GM15510 (cell line): Measurements from ENCODE around the gene NWD2.

Experiments used
- POLR2A ChIP-seq: IDR thresholded peaks from 3 replicates; pipeline ENCODE4 v1.6.1; 2011; ENCODE audit warnings: borderline replicate concordance; ENCODE audit not compliant: insufficient read length; ENCODE audit errors: extremely low read depth

NWD2 gene, protein sequence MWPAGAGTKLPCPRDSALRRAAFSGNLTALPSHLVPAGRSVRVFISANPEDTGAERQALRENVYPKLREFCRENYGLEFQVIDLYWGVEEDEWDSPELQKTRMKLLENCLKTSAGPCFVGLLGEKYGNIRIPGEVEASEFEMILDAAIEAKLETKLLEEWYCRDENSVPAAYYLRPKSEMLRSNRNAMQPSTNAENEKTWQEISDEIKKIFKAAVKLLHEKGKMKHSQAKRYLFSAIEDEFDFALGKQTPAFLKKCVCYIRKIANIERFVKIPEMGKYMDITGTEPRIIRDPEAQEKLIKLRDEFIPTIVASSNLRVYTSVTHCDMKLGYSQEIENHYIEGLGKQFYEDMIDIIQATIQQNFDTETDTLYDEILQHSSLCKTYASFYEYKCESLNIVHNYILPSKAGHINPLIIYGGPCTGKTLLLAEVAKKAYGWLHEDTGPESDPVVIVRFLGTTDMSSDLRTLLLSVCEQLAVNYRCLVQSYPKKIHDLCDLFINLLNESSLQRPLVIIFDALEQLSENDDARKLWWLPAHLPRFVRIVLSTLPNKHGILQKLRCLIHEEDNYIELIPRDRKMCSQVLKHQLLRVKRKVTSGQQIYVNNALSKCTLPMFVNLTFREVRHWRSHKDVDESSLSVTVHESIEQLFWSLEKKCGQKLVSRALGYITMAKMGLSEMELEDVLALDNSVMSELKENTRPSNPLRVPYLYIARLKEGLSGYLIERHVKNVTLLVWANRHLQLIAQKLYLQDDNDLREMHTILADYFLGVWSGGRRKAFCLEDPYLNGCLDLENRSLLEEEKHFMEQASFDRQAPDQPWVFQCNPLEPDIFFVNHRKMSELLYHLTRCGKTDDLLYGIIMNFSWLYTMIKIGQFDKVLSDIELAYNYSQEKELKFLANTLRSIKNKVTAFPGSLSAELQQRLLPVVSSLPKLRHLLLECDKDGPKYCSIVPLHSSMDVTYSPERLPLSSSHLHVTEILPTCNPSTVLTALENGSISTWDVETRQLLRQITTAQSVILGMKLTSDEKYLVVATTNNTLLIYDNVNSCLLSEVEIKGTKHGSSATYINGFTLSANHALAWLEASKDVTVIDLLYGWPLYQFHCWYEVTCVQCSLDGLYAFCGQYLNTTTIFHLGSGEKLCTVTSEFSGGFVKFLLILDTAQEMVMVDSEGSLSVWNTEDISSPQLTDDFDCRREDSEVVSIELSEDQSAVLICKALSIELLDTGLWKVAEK (N-terminal part only)

DNA sequence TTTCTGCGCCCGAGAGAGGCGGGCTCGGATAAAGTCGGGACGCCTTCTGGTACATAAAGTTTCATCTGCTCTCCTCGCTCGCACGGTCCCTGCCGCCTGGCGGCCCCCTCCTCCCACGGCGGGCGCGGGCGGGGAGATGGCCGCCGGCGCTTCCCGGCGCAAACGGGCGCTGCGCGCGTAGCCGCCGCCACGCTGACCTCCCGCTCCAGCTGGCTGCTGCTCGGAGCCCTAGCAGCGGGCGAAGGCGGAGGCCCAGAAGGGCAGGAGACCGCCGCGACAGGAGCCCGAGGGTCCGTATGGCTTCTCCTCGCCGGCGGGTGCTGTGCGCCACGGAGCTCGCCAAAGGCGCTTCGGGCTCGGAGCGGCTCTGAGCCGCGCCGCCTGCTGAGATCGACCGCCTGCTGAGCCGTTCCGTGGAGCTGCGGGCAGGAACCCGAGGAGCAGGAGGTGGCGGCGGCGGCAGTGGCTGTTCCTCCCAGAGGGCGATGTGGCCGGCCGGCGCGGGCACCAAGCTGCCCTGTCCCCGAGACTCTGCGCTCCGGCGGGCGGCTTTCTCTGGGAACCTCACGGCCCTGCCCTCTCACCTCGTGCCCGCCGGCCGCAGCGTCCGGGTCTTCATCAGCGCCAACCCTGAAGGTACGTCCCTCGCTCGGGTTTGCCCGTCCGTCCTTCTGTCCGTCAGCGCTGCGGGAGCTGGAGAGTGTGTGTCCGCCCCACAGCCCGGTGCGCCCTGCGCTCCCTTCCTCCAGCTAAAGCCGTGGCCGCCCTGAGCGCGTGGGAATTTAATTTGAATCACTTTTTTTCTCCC is at the start of gene NWD2:
NWD2 (plus strand) TSS at position 161 of the 808 bp plus-strand sequence; CDS start at position 486, 325 bp downstream.
- TF ChIP-seq POLR2A: no peak

DNA sequence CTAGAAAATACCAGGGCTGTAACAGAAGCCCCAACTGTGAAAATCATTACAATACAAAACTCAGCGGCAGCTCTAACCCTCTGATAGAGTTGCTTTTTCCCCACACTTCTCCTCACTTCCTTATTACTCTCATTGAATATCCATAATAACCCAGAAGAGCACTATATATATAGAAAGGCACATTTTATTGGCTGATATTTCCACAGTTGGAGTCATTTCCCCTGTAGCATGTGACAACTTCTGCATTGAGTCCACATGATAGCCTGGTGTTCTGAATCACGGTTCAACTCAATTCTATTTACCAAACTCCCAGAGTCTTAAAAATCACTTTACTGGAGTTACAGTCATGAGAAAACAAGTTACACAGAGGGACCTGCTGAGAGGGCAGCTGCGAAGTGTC is 46.6 kb upstream of the NWD2 start:
- TF ChIP-seq POLR2A: no peak

DNA sequence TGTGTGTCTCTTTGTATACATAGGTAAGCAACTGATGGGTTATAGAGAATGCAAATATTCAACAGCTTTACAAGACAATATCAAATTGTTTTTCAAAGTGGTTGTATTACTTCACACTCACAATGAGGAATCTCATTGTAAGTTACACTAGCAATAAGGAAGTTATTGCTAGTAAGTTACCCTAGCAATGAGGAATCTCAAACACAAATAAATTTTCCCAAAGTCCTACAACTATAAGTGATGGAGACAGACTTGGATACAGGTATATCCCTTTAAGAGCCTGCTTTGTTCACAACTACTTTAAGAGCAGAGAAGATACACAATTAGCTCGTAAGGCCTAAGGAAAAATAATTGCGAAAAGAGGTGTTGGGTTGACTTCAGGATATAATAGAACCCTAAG is 28.3 kb upstream of the NWD2 start:
- no peak for TF ChIP-seq POLR2A

DNA sequence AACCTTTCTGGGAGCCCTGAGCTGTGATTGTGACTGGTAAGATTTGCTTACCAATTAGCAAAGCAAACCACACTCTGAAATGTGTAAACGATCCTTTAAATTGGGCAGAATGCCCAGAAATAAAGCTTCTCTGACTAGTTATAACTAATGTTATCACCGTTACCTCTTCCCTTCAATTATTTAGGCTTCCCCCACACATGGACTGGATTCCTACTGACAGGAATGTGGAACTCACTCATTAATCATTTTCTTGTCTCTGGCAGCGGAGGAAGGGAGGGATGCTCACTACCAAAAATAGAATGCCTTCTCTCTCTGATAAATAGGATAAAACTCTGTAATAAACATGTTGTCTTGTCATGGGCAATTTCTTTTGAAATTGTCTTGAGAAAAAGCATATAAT is 25.3 kb upstream of the NWD2 start:
- no peak for TF ChIP-seq POLR2A

DNA sequence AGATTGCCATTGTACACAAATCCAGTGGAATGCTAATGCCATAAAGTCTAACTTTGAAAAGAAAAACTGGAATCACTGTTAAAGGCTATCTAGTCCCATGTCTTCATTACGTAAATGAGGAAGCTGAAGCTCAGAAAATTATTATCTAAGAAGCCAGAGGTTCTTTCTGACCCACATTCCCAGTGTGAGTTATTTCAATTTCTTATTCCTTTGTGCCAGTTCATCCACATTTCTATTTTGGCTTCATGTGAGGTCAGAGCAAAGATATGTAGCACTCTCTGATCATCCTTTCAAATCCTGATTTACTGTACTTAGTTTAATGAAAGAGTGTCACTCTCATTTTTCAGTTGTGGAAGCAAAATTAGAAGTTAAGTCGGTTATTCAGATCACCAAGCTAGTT is 24.6 kb upstream of the NWD2 start:
- no peak for TF ChIP-seq POLR2A

DNA sequence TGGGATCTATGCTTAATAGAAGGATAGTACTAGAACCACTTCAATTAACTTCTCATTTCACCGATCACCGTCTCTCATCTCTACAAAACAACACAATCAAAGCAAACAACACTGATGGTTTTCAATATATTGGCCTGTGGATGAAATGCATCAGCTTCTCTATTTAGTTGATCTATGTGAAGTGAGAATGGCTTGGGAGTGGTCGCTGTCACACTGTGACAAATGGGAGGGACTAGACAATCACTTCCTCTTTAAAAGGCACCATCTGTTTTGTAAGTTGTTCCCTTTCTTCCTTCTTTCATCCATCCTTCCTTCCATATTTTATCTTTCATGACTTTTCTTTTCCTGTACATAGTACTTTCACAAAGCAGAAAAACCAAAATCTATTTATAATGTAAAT is 23.9 kb upstream of the NWD2 start:
- TF ChIP-seq POLR2A: no peak

DNA sequence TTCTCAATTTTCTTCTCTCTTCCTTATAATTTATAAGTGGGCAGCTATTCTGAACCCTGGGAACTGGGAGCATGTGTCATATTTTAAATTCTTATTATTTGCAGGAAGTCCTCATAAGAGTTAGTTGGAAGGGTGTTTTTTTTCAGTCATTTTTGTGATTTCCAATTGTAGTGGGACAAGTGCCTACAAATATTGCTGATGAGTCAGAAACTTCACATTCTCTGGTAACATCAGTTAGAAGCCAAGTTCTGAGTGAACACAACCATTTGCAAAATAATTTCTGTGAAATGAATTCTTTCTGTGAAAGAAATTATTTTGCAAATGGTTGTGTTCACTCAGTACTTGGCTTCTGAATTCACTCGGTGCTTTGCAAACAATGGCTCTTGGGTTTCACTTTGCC is 20.8 kb upstream of the NWD2 start:
- no peak for TF ChIP-seq POLR2A

DNA sequence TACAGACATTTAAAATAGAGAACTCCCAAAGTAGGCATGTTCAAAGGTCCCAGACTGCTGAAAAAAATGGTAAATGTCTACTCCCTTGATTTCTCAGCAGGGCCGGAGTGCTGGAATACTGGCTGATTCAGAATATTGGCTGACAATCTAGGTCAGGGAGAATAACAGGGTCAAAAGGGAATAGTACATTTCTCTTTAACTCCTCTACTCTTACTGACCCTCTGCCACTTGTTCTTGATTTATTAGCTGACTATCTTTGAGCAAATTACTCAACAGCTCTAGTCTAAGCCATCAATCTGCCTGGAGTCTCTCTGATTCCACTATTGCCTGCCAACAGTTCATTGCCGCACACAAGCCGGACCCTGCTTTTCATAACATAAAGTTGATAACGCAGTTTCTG is 19.7 kb upstream of the NWD2 start:
- TF ChIP-seq POLR2A: no peak

DNA sequence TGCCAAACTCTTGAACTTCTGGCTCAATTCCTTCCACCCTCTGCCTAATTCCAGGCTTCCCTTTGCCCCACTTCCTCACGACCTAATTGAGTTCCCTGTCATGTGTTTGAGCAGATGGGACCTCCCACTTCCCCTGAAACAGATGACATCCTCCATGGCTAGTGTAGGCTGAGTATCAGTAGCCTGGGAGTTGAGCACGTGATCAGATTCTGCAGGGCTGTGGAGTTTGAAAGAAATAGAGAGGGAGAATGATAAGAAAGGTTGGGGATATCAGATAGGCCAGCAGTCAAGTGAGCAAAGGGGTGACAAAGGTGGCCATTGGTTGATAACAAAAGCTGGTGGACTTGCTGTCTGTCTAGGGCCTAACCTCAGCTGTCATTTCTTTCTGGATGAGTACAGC is 18.8 kb upstream of the NWD2 start:
- TF ChIP-seq POLR2A: no peak

DNA sequence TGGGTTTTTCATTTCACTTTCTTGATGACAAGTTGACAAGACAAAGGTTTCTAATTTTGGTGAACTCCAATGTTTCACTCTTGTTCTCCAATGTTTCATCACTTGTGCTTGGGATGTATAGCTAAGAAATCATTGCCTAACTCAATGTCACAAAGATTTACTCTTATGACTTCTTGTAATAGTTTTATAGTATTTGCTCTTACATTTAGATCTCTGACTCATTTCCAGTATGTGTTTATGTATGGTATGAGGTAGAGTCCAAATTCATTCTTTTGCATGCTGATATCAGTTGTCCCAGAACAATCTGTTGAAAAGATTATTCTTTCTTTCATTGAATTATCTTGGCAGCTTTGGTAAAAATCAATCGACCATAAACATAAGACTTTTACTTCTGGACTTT is 12.2 kb upstream of the NWD2 start:
- TF ChIP-seq POLR2A: no peak

DNA sequence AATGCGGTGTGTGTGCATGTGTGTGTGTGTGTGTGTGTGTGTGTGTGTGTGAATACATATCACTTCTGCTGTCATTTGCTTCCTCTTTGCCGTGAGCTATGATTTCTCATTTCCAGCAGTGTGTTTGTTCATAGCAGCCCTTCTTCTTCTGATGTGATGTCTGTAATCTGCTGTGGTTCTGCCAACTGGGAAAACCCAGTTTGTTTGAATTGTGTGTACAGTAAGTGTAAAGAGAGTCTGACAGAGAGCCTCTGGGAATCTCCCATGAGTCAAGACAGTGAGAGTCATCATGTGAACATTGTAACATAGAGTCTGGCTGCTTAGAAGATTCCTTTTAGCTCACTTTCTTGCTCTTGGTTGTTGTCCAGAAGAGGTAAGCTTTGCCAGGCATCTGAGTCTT is 8.4 kb upstream of the NWD2 start:
- no peak for TF ChIP-seq POLR2A

DNA sequence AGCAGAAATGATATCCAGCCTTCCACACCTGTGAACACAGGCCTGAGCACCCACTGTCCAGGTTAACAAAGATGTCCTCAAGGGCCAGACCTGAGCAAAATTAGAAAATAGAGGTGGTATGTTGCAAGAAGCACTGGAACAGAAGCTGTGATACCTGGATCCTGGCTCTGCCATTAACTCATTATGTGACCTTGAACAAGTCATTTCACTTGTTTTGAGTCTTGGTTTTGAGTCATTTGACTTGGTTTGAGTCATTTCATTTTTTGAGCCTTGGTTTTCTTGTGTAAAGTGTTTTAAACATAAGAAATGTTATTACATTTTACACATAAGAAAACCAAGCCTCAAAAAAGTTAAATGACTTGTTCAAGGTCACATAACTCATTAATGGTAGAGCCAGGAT is 2.9 kb upstream of the NWD2 start:
- TF ChIP-seq POLR2A: no peak

DNA sequence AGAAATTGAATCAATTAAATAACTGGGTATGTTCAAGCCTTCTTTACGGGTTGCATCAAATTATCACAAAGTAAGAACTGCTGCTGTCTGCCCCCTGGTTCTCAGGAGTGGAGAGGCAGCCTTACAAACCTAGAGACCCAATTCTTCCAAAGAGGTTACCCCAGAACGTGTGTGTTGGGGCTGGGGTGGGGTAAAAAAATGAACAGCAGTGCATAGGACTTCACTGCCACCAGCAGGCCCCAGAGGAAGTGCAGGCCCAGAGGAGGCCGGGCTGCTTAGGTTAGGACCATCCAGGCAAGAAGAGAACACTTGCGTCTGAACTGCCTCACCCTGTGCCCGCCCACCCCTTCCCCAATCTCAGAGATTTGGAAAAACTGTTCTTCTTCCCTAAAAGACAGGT is 1.5 kb upstream of the NWD2 start:
- TF ChIP-seq POLR2A: no peak
